PC-3 (cell line): Measurements from ENCODE around the gene PITPNM3. TPM values are rescaled to one million over a fixed set of nuclear protein-coding genes. Genes with fewer than 3 reads are reported as not detected.

ENCODE experiments used
- ATAC-seq: fragments of 200-7000 bp; cut with Tn5 transposase; 2 replicates; pipeline ENCODE4 v1.9.1; 2020; ENCODE audit warnings: mild to moderate bottlenecking, moderate library complexity
- BruUV-seq: library from RNA; stranded (reverse); fragments of 400-500 nt; replicated peaks from 2 replicates; lab custom pipeline; 2021; lab: Mats Ljungman, UMichigan
- CTCF ChIA-PET: fragments of 300-600 bp; sonication (Branson Sonifier 250); formaldehyde crosslinking; loops from one replicate; lab custom pipeline; 2022; ENCODE audit warnings: antibody characterized with exemption; lab: Charles Lee
- POLR2A ChIA-PET: fragments of 300-600 bp; sonication (Branson Sonifier 250); formaldehyde crosslinking; loops from one replicate; lab custom pipeline; 2022; ENCODE audit warnings: antibody characterized with exemption; ENCODE audit not compliant: unreplicated experiment; lab: Charles Lee
- DNase-seq: peaks from one replicate; pipeline ENCODE4 v3.0.0-alpha.2; 2015
- H2AFZ ChIP-seq: fragments of 300-600 bp; sonication (generic); 2 replicates; pipeline ENCODE4 v1.6.0; 2016; ENCODE audit warnings: antibody characterized with exemption, low read length
- H3F3A ChIP-seq: fragments of 300-600 bp; sonication (generic); one replicate; pipeline ENCODE4 v1.6.0; 2017; ENCODE audit warnings: antibody characterized with exemption, low read length, control low read depth, mild to moderate bottlenecking; ENCODE audit not compliant: unreplicated experiment
- H3K27ac ChIP-seq: fragments of 300-600 bp; sonication (generic); 2 replicates; pipeline ENCODE4 v1.5.1; 2016; ENCODE audit warnings: mild to moderate bottlenecking, low read length
- H3K27me3 ChIP-seq: fragments of 300-600 bp; sonication (generic); 2 replicates; pipeline ENCODE4 v1.6.1; 2016; ENCODE audit warnings: low read length, mixed read lengths
- H3K36me3 ChIP-seq: fragments of 300-600 bp; sonication (generic); 2 replicates; pipeline ENCODE4 v1.6.1; 2016; ENCODE audit warnings: low read depth, mixed run types, low read length, mixed read lengths
- H3K4me1 ChIP-seq: fragments of 300-600 bp; sonication (generic); 2 replicates; pipeline ENCODE4 v1.5.1; 2016; ENCODE audit warnings: low read length; ENCODE audit not compliant: insufficient read depth
- H3K4me2 ChIP-seq: fragments of 300-600 bp; sonication (generic); 2 replicates; pipeline ENCODE4 v1.6.0; 2016; ENCODE audit warnings: low read length
- H3K4me3 ChIP-seq: fragments of 300-600 bp; sonication (generic); 2 replicates; pipeline ENCODE4 v1.5.1; 2016; ENCODE audit warnings: mild to moderate bottlenecking, low read length, mixed read lengths
- H3K79me2 ChIP-seq: fragments of 300-600 bp; sonication (generic); 2 replicates; pipeline ENCODE4 v1.6.1; 2017; ENCODE audit warnings: low read length, mixed read lengths
- H3K9ac ChIP-seq: fragments of 300-600 bp; sonication (generic); 2 replicates; pipeline ENCODE4 v1.6.0; 2016; ENCODE audit warnings: mild to moderate bottlenecking, low read length
- H3K9me2 ChIP-seq: fragments of 300-600 bp; sonication (generic); replicated peaks from 2 replicates; pipeline ENCODE4 v1.6.1; 2016; ENCODE audit warnings: mixed run types, low read length, mixed read lengths
- H3K9me3 ChIP-seq: fragments of 300-600 bp; sonication (generic); 2 replicates; pipeline ENCODE4 v1.6.1; 2016; ENCODE audit warnings: low read length, mixed read lengths
- H4K20me1 ChIP-seq: fragments of 300-600 bp; sonication (generic); 2 replicates; pipeline ENCODE4 v1.6.1; 2016; ENCODE audit warnings: low read length, mixed read lengths
- CTCF ChIP-seq: fragments of 300-600 bp; sonication (generic); conservative IDR thresholded peaks from 2 replicates; pipeline ENCODE4 v1.5.1; 2017; ENCODE audit warnings: antibody characterized with exemption, low read depth, mild to moderate bottlenecking, low read length
- EZH2 ChIP-seq: fragments of 300-600 bp; sonication (generic); IDR thresholded peaks from one replicate; pipeline ENCODE4 v1.6.1; 2017; ENCODE audit warnings: antibody characterized with exemption, mild to moderate bottlenecking, low read length; ENCODE audit not compliant: unreplicated experiment
- EZH2phosphoT487 ChIP-seq: fragments of 300-600 bp; sonication (generic); IDR thresholded peaks from 2 replicates; pipeline ENCODE4 v1.6.1; 2018; ENCODE audit warnings: mild to moderate bottlenecking, antibody characterized with exemption, low read length, borderline replicate concordance
- intact Hi-C: fragments of 100-400 bp; cut with micrococcal nuclease; formaldehyde crosslinking; loops from 2 replicates; pipeline ENCODE4 v1.9.0; 2023
- total RNA-seq: library from RNA; depleted of rRNA; stranded (reverse); fragments of >200 nt; gene quantifications from 2 replicates; pipeline ENCODE4 v1.2.3, GENCODE V29; 2014

Gene PITPNM3
- total RNA-seq, 1 experiment from 2014 or later = 7.1 TPM

GRCh38 chr17:6545291-6545690 is 11.1 kb downstream of the PITPNM3 start:
- intact Hi-C loops = no loop called here
- no peak for DNase-seq
- BruUV-seq = no TSS peak
- Histone ChIP-seq H3K4me3 (no peak overlapping the region), H2AFZ (no peak overlapping the region), H3K4me2 (no peak overlapping the region), H3K9me3 (no peaks in the 10 kb centered on the region), H4K20me1 (no peaks in the 10 kb centered on the region), H3K27me3 (no peaks in the 10 kb centered on the region), H3K36me3 (no peaks in the 10 kb centered on the region), H3K9ac (no peak overlapping the region), H3F3A (no peaks in the 10 kb centered on the region), H3K27ac (no peak overlapping the region), H3K9me2 (no peaks in the 10 kb centered on the region), H3K79me2 (no peaks in the 10 kb centered on the region), H3K4me1 (peaks cover 13% of the 10 kb centered on the region; the same call in 1 of the 2 replicates)
- no peak for TF ChIP-seq EZH2
- TF ChIP-seq CTCF = no peak
- TF ChIP-seq EZH2phosphoT487 = no peak
- ChIA-PET CTCF (no interaction called here), POLR2A (no interaction called here)
- ATAC-seq = no peak

GRCh38 chr17:6544011-6544370 is 12.4 kb downstream of the PITPNM3 start:
- DNase-seq (no peak), ATAC-seq (no peak)
- intact Hi-C loops = no loop called here
- Histone ChIP-seq H3K9me2 (no peaks in the 10 kb centered on the region), H3K4me3 (no peak overlapping the region), H3K79me2 (no peaks in the 10 kb centered on the region), H3K9me3 (no peaks in the 10 kb centered on the region), H3F3A (no peaks in the 10 kb centered on the region), H3K36me3 (no peaks in the 10 kb centered on the region), H2AFZ (no peak overlapping the region), H3K27ac (no peak overlapping the region), H3K27me3 (no peaks in the 10 kb centered on the region), H3K9ac (no peak overlapping the region), H3K4me1 (peaks cover 9% of the 10 kb centered on the region; the same call in 1 of the 2 replicates), H3K4me2 (no peak overlapping the region), H4K20me1 (no peaks in the 10 kb centered on the region)
- ChIA-PET CTCF (no interaction called here), POLR2A (no interaction called here)
- BruUV-seq = no TSS peak
- TF ChIP-seq EZH2phosphoT487 (no peak), CTCF (no peak), EZH2 (no peak)

GRCh38 chr17:6543079-6544010 is 13.0 kb downstream of the PITPNM3 start:
- no TSS peak for BruUV-seq
- POLR2A ChIA-PET = no interaction called here
- Histone ChIP-seq H4K20me1 (no peaks in the 10 kb centered on the region), H2AFZ (no peak overlapping the region), H3K4me2 (no peak overlapping the region), H3K27me3 (no peaks in the 10 kb centered on the region), H3K27ac (no peak overlapping the region), H3K79me2 (no peaks in the 10 kb centered on the region), H3K9me2 (no peaks in the 10 kb centered on the region), H3K9me3 (no peaks in the 10 kb centered on the region), H3K9ac (no peak overlapping the region), H3K36me3 (no peaks in the 10 kb centered on the region), H3K4me3 (no peak overlapping the region), H3K4me1 (peaks cover 2% of the 10 kb centered on the region; the same call in 1 of the 2 replicates), H3F3A (no peaks in the 10 kb centered on the region)
- ATAC-seq = no peak
- DNase-seq = no peak
- intact Hi-C loops = no loop called here
- TF ChIP-seq CTCF (no peak), EZH2phosphoT487 (no peak), EZH2 (no peak)
- CTCF ChIA-PET = no interaction called here
